ENCODE measurements around the gene KLHL26. TPM values are rescaled to one million over a fixed set of nuclear protein-coding genes. Genes with fewer than 3 reads are reported as not detected.

Gene KLHL26
- total and polyA plus RNA-seq, 2 of the 13 experiments (the other 11 are each of a cell fraction or from before 2014, with no cell fraction given): 1.5 to 1.7 TPM

- no TSS peak for BruUV-seq (replicated peaks)
- in situ Hi-C loops (cut with HindIII; ENCODE audit: extremely low pct_ligation_motif_present, low pct_unique_long_range_greater_than_20kb) (no loop called here), intact Hi-C loops (cut with micrococcal nuclease; ENCODE audit: unreplicated experiment) (no loop called here)
- Histone ChIP-seq H3K4me1 (ENCODE audit: insufficient read depth, low read length) (peaks cover 10% of the 10 kb centered on the region), H3K36me3 (replicated peaks in 1 of 2; ENCODE audit: control insufficient read depth in 1 of 2, insufficient read depth in 2 of 2, low read length in 2 of 2) (peaks cover 2 to 6% of the 10 kb centered on the region in 2 experiments; a peak in 3 of 5 replicates), H3K27ac (ENCODE audit: extremely low read length, insufficient read depth, low read length) (no peak overlapping the region), H3K27me3 (ENCODE audit: control insufficient read depth in 1 of 2, insufficient read depth in 2 of 2, low read length in 2 of 2) (no peaks in the 10 kb centered on the region), H3K9me3 (ENCODE audit: low read length) (no peaks in the 10 kb centered on the region), H4K20me1 (ENCODE audit: insufficient read depth, low read length) (no peaks in the 10 kb centered on the region), H2AFZ (ENCODE audit: low read length) (no peak overlapping the region), H3K4me2 (ENCODE audit: low read depth, low read length) (no peak overlapping the region), H3K9ac (ENCODE audit: insufficient read depth, low read depth, low read length) (peak overlapping the region; percentile 22; the same call in 1 of the 2 replicates), H3K4me3 (replicated peaks in 1 of 3; ENCODE audit: insufficient read depth in 1 of 3, low read depth in 2 of 3, low read length in 3 of 3) (no peak overlapping the region), H3K79me2 (ENCODE audit: insufficient read depth, low read length) (no peaks in the 10 kb centered on the region)
- ChIA-PET CTCF (ENCODE audit: low intra/inter-chr PET ratio, low total read pairs) (no interaction called here), POLR2A (no interaction called here)
- FAIRE-seq (no peak), DNase-seq (ENCODE audit: low spot score) (no peak), ATAC-seq (peak; percentile 24)
- TF ChIP-seq HNF4A (CRISPR knock-in tag; IDR thresholded peaks at IDR 0.05): peak; percentile 10; the same call in 1 of the 2 replicates
- TF ChIP-seq BCL6 (CRISPR knock-in tag; IDR thresholded peaks at IDR 0.05): 0 out of 2 replicates have a peak, but pooled peaks have one; percentile 26
- TF ChIP-seq ZNF713 (CRISPR knock-in tag; IDR thresholded peaks at IDR 0.05): no peak
- WGBS (ENCODE audit: low lambda C conversion rate): 68% methylated on average over 4 of the region's 15 CpGs
These were observed 26.3 kb downstream of the KLHL26 start for GRCh38 chr19:18662972-18663732.

- no peak overlapping the region for H2AFZ ChIP-seq (ENCODE audit: low read length)
- peaks cover 4 to 7% of the 10 kb centered on the region in 2 experiments; a peak in 3 of 5 replicates for H3K36me3 ChIP-seq (replicated peaks in 1 of 2; ENCODE audit: control insufficient read depth in 1 of 2, insufficient read depth in 2 of 2, low read length in 2 of 2)
- H3K79me2 ChIP-seq (ENCODE audit: insufficient read depth, low read length): no peaks in the 10 kb centered on the region
- no peak overlapping the region for H3K9ac ChIP-seq (ENCODE audit: insufficient read depth, low read depth, low read length)
- no peak overlapping the region for H3K4me2 ChIP-seq (ENCODE audit: low read depth, low read length)
- H3K9me3 ChIP-seq (ENCODE audit: low read length): no peaks in the 10 kb centered on the region
- WGBS (ENCODE audit: low lambda C conversion rate): 100% methylated on average over 5 of the region's 14 CpGs
- H3K27ac ChIP-seq (ENCODE audit: extremely low read length, insufficient read depth, low read length): no peak overlapping the region
- peaks cover 10% of the 10 kb centered on the region for H3K4me1 ChIP-seq (ENCODE audit: insufficient read depth, low read length)
- no peak for ATAC-seq
- intact Hi-C loops (cut with micrococcal nuclease; ENCODE audit: unreplicated experiment): no loop called here
- ChIA-PET POLR2A (no interaction called here), CTCF (ENCODE audit: low intra/inter-chr PET ratio, low total read pairs) (no interaction called here)
- no peaks in the 10 kb centered on the region for H3K27me3 ChIP-seq (ENCODE audit: control insufficient read depth in 1 of 2, insufficient read depth in 2 of 2, low read length in 2 of 2)
- no peak for DNase-seq (ENCODE audit: low spot score)
- no peak for FAIRE-seq
- no peak overlapping the region for H3K4me3 ChIP-seq (replicated peaks in 1 of 3; ENCODE audit: insufficient read depth in 1 of 3, low read depth in 2 of 3, low read length in 3 of 3)
- TF ChIP-seq PLRG1 (conservative IDR thresholded peaks at IDR 0.05): no peak
- no peak for TF ChIP-seq ZNF576 (CRISPR knock-in tag; IDR thresholded peaks at IDR 0.05)
- TF ChIP-seq KDM6A (CRISPR knock-in tag; IDR thresholded peaks at IDR 0.05; ENCODE audit: low read depth): no peak
- TF ChIP-seq ZNF646 (CRISPR knock-in tag; IDR thresholded peaks at IDR 0.05): no peak
- BruUV-seq (replicated peaks): no TSS peak
- in situ Hi-C loops (cut with HindIII; ENCODE audit: extremely low pct_ligation_motif_present, low pct_unique_long_range_greater_than_20kb): no loop called here
- no peaks in the 10 kb centered on the region for H4K20me1 ChIP-seq (ENCODE audit: insufficient read depth, low read length)
These were observed 27.2 kb downstream of the KLHL26 start for GRCh38 chr19:18663940-18664530.
